Fibroblast of mammary gland (primary cell): Measurements from ENCODE around the gene NTRK1.

Experiments
- DNase-seq: peaks from one replicate; pipeline ENCODE4 v3.0.0-alpha.2; 2010; ENCODE audit warnings: low read depth
- H3K4me3 ChIP-seq: 2 replicates; pipeline ENCODE4 v1.5.1; 2011; ENCODE audit warnings: low read depth, mild to moderate bottlenecking, low read length, moderate library complexity; ENCODE audit not compliant: control insufficient read depth
- CTCF ChIP-seq: conservative IDR thresholded peaks from 2 replicates; pipeline ENCODE4 v1.5.1; 2011; ENCODE audit warnings: low read depth, low read length, inconsistent platforms; ENCODE audit not compliant: control insufficient read depth, insufficient read depth

Gene NTRK1

GRCh38 chr1:156908955-156909354 is 48.3 kb downstream of the NTRK1 start:
- no peak overlapping the region for H3K4me3 ChIP-seq
- no peak for DNase-seq
- no peak for TF ChIP-seq CTCF

GRCh38 chr1:156909671-156910070 is 49.0 kb downstream of the NTRK1 start:
- DNase-seq: no peak
- TF ChIP-seq CTCF: no peak
- no peak overlapping the region for H3K4me3 ChIP-seq

GRCh38 chr1:156910309-156910782 is 49.7 kb downstream of the NTRK1 start:
- no peak overlapping the region for H3K4me3 ChIP-seq
- peak; percentile 60 for TF ChIP-seq CTCF
- DNase-seq: no peak

GRCh38 chr1:156911577-156912298 is 51.1 kb downstream of the NTRK1 start:
- peak; percentile 68 for DNase-seq
- no peak overlapping the region for H3K4me3 ChIP-seq
- TF ChIP-seq CTCF: no peak

GRCh38 chr1:156912310-156912709 is 51.6 kb downstream of the NTRK1 start:
- no peak for TF ChIP-seq CTCF
- no peak overlapping the region for H3K4me3 ChIP-seq
- no peak for DNase-seq

GRCh38 chr1:156912861-156913808 is 52.5 kb downstream of the NTRK1 start:
- peak; percentile 49 for DNase-seq
- no peak for TF ChIP-seq CTCF
- H3K4me3 ChIP-seq: no peak overlapping the region
